HG03159 (cell line): ENCODE results near the gene RHO.
A peak's percentile ranks its signal among the peaks of the same experiment; 100 is the strongest.

Source experiments
- ATAC-seq: cut with Tn5 transposase; IDR thresholded peaks from one replicate; pipeline ENCODE4 v1.9.1; 2021; ENCODE audit warnings: mild to moderate bottlenecking, moderate library complexity; ENCODE audit not compliant: unreplicated experiment

RHO gene

DNA sequence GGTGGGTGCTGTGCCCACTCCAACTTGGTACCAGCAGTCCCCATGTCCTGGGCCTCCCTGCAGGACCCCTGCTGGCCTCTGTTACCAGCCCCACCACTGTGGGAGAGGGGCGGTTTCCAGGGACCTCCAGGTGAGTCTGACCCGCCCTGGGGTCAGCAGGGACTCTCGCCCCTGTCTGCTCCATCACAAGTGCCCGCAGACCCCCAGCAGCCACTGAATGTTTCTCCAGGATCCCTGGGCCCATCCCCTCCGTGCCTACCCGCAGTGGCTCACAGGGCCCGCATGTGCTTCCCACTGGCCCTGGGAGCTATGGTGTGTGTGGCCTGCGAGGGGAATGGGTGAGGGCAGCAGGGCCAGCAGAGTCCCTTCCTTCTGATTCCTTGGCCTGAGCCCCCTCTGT is 9.9 kb upstream of the RHO start:
- no peak for ATAC-seq

DNA sequence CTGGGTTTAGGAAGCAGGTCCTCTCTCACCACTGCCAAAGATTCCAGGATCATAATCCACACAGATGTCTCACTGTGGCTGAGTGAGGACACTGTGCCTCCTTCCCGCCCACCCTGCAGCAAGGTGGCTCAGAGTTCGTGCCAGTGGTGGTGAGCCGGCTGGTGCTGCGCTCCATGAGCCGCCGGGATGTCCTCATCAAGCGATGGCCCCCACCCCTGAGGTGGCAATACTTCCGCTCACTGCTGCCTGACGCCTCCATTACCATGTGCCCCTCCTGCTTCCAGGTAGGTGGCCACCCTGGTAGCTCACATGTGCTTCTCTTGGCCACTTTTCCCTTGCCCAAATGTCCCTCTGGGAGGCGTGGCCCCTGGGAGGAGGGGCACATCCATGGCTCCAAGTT is 9.0 kb upstream of the RHO start:
- no peak for ATAC-seq

DNA sequence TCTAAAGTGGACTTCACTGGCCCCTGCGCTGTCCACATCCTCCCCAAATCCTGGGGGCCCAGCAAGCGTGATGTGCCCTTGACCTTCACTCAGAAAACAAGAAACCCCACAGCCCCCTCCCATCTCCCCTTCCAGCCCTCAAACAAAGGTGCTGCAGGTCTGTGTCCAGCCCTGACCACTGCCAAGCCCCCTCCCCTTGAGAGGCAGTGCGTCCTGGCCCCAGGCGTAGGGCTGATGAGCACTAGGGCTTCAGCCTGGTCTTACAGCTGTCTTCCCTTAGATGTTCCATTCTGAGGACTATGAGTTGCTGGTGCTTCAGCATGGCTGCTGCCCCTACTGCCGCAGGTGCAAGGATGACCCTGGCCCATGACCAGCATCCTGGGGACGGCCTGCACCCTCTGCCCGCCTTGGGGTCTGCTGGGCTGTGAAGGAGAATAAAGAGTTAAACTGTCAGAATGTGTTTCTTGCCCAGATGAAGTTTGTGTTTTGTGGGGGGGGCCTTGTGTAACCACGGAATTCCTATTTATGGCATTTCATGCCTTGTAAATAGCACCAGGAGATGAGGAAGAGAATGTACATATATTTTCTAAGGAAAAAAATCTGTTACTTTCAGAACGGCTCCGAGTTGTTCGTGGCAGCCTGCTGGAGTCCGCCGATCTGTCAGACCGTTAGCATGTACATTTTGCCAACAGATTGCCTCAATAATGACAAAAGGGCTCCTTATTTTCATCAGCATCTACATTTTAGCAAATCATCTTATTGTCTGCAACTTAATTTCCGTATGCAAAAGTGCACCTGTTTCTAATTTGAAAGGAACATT is 8.3 kb upstream of the RHO start:
- no peak for ATAC-seq

DNA sequence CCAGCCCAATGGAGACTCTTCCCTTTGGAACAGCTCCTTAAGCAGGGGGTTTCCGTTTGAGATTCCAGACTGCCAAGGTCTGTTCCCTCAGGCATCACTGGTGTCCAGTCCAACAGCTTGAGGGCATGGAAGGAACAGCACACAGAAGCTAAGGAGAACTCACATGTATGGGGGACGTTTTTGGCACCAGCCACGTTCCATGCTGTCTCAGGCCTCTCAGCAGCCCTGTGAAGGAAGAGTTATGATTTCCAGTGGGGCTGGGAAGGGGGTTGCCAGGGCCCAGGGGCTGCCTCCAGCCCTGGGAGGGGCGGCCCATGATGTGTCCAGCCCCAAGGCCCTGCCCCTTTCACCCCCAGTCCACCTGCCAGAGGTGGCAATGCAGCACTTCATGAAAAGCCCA is 7.5 kb upstream of the RHO start:
- no peak for ATAC-seq

DNA sequence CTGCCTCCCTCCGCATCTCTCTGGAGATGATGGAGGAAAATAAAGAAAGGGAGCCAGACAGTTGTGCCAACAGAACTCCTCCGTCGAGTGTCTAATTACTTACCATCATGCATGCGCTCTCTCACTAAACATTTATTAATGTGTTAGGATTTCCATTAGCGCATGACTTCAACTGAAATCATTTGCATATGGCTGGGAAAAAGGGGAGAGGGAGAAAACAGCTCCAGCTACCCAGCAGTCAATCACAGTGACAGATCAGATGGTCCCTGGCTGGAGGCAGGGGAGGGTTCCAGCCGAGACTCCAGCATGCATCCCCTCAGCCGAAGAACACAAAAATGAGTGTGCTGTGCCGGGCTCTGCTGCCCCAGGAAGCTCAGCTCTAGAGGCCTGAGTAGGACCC is 6.8 kb upstream of the RHO start:
- no peak for ATAC-seq

DNA sequence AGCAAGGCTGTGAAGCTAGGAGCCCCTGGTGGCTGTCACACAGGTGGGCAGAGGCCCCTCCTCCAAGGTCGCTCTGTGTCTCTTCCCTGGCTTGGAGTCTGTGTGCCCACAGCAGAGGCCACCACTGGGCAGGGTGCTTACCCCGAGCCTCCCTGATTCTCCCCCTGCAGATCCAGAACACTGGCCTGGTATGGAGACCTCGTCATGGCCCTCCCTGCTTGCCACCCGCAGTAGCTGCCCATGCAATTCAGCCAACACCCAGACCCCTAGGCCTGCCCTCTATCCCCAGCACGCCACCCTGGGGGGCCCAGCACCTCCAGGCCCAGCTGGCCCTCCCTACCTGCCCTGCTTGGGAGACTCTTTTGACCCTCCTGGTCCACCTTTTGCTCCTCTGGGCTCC is 5.5 kb upstream of the RHO start:
- no peak for ATAC-seq

DNA sequence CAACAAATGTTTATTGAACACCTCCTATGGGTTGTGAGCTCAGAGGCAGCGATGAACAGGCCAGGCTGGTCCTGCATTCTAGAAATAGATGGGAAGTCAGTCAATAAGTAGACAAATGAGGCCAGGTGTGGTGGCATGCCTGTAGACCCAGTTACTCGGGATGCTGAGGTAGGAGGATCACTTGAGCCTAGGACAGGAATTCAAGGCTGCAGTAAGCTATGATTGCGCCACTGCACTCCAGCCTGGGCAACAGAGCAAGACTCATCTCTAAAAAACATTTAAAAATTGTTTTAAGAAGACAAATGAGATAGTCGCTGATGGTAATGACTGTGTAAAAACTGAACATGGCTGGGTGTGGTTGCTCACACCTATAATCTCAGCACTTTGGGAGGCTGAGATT is 4.4 kb upstream of the RHO start:
- no peak for ATAC-seq

DNA sequence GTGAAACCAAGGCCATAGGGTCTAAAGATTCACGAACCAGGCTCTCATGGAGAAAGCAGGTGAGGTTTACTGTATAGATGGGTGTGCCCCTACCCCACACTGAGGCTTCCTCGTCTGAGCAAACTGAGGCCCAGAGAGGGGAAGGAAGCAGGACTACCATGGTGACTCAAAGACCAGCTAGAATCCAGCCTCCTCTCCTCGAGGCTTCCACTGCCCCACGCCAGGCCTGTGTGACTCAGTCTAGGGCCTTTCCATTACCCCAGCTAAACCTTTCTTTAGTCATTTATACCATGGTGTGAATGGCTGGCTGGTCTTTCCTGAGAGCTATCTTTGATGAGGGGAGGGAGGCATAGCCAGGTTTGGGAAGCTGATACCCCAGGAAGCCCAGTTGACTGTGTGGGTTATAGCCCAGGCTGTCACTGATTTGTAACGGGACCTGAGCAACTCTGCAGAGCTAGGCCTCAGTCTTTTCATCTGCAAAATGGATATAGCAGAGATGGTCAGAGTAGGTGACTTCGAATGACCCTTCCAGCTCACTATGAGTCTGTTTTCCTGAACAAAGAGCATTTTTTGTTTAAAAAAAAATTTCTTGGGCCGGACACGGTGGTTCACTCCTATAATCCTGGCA is 3.0 kb upstream of the RHO start:
- no peak for ATAC-seq

DNA sequence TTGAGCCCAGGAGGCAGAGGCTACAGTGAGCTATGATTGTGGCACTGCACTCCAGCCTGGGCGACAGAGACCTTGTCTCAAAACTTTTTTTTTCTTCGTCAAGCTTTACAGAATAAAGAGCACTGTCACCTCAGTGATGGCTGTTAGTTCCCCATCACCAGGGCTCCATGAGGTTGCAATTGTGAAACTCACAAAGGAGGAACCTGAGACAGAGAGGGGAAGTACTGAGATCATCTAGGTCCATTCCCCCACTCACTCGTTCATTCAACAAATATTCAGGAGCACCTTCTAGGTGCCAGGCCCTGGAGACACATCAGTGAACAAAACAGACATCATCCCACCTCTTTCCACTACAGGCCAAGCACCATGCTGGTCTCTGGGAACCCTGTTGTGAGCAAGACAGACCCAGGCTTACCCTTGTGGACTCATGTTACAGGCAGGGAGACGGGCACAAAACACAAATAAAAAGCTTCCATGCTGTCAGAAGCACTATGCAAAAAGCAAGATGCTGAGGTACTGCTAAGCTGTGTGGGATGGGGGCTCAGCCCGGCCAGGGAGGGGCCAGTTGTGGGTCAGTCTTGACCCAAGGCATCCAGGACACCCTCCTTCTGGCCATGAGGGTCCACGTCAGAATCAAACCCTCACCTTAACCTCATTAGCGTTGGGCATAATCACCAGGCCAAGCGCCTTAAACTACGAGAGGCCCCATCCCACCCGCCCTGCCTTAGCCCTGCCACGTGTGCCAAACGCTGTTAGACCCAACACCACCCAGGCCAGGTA is 2.1 kb upstream of the RHO start:
- peak; percentile 93 for ATAC-seq

DNA sequence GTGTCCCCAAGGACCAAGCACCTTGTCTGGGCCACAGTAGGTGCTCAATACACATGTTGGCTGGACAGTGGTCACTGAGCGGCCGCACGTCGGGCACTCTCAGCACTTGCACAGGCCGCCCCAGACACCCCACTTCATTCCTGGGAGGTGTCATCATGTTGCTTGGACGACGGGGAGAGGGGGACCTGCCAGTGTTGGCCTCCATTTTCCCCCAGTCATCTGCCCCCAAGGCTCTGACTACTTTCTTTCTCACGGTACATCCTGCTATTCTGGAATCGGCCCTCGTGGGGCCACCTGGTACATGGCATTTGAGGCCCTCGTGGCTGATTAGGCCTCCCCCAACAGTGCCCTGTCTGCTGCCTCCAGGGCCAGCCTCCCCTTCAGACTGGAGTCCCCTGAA is 1.2 kb upstream of the RHO start:
- no peak for ATAC-seq

DNA sequence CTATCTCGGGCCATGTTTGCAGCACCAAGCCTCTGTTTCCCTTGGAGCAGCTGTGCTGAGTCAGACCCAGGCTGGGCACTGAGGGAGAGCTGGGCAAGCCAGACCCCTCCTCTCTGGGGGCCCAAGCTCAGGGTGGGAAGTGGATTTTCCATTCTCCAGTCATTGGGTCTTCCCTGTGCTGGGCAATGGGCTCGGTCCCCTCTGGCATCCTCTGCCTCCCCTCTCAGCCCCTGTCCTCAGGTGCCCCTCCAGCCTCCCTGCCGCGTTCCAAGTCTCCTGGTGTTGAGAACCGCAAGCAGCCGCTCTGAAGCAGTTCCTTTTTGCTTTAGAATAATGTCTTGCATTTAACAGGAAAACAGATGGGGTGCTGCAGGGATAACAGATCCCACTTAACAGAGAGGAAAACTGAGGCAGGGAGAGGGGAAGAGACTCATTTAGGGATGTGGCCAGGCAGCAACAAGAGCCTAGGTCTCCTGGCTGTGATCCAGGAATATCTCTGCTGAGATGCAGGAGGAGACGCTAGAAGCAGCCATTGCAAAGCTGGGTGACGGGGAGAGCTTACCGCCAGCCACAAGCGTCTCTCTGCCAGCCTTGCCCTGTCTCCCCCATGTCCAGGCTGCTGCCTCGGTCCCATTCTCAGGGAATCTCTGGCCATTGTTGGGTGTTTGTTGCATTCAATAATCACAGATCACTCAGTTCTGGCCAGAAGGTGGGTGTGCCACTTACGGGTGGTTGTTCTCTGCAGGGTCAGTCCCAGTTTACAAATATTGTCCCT is 1.2 kb downstream of the RHO start:
- no peak for ATAC-seq

DNA sequence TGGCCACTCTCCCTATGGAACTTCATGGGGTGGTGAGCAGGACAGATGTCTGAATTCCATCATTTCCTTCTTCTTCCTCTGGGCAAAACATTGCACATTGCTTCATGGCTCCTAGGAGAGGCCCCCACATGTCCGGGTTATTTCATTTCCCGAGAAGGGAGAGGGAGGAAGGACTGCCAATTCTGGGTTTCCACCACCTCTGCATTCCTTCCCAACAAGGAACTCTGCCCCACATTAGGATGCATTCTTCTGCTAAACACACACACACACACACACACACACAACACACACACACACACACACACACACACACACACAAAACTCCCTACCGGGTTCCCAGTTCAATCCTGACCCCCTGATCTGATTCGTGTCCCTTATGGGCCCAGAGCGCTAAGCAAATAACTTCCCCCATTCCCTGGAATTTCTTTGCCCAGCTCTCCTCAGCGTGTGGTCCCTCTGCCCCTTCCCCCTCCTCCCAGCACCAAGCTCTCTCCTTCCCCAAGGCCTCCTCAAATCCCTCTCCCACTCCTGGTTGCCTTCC is 1.9 kb downstream of the RHO start:
- ATAC-seq: no peak

DNA sequence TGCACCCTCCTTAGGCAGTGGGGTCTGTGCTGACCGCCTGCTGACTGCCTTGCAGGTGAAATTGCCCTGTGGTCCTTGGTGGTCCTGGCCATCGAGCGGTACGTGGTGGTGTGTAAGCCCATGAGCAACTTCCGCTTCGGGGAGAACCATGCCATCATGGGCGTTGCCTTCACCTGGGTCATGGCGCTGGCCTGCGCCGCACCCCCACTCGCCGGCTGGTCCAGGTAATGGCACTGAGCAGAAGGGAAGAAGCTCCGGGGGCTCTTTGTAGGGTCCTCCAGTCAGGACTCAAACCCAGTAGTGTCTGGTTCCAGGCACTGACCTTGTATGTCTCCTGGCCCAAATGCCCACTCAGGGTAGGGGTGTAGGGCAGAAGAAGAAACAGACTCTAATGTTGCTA is 2.4 kb downstream of the RHO start:
- no peak for ATAC-seq

DNA sequence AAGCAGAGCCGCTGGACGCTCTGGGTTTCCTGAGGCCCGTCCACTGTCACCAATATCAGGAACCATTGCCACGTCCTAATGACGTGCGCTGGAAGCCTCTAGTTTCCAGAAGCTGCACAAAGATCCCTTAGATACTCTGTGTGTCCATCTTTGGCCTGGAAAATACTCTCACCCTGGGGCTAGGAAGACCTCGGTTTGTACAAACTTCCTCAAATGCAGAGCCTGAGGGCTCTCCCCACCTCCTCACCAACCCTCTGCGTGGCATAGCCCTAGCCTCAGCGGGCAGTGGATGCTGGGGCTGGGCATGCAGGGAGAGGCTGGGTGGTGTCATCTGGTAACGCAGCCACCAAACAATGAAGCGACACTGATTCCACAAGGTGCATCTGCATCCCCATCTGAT is 3.3 kb downstream of the RHO start:
- no peak for ATAC-seq

DNA sequence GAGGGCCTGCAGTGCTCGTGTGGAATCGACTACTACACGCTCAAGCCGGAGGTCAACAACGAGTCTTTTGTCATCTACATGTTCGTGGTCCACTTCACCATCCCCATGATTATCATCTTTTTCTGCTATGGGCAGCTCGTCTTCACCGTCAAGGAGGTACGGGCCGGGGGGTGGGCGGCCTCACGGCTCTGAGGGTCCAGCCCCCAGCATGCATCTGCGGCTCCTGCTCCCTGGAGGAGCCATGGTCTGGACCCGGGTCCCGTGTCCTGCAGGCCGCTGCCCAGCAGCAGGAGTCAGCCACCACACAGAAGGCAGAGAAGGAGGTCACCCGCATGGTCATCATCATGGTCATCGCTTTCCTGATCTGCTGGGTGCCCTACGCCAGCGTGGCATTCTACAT is 3.8 kb downstream of the RHO start:
- ATAC-seq: no peak

DNA sequence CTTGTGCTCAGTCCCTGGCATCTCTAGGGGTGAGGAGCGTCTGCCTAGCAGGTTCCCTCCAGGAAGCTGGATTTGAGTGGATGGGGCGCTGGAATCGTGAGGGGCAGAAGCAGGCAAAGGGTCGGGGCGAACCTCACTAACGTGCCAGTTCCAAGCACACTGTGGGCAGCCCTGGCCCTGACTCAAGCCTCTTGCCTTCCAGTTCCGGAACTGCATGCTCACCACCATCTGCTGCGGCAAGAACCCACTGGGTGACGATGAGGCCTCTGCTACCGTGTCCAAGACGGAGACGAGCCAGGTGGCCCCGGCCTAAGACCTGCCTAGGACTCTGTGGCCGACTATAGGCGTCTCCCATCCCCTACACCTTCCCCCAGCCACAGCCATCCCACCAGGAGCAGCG is 5.0 kb downstream of the RHO start:
- no peak for ATAC-seq

DNA sequence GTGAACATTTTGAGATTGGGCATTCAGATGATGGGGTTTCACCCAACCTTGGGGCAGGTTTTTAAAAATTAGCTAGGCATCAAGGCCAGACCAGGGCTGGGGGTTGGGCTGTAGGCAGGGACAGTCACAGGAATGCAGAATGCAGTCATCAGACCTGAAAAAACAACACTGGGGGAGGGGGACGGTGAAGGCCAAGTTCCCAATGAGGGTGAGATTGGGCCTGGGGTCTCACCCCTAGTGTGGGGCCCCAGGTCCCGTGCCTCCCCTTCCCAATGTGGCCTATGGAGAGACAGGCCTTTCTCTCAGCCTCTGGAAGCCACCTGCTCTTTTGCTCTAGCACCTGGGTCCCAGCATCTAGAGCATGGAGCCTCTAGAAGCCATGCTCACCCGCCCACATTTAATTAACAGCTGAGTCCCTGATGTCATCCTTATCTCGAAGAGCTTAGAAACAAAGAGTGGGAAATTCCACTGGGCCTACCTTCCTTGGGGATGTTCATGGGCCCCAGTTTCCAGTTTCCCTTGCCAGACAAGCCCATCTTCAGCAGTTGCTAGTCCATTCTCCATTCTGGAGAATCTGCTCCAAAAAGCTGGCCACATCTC is 6.1 kb downstream of the RHO start:
- no peak for ATAC-seq

DNA sequence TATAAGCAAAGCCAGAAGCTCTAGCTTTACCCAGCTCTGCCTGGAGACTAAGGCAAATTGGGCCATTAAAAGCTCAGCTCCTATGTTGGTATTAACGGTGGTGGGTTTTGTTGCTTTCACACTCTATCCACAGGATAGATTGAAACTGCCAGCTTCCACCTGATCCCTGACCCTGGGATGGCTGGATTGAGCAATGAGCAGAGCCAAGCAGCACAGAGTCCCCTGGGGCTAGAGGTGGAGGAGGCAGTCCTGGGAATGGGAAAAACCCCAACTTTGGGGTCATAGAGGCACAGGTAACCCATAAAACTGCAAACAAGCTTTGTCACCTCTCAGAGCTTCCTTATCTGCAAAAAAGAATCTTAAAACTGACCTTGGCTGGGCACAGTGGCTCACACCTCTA is 6.6 kb downstream of the RHO start:
- no peak for ATAC-seq

DNA sequence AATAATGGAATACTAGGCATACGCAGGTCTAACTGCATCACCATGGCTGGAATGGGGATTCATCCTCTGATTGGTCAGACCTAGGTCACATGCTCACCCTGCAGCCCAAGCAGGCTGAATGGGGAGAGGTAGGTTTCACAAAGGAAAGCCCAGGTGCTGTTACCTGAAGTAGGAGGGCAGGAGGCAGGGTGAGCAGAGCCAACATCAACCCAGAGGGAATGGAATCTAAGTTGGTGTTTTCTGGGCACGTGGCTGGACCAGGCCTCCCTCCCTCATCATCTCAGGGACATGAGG is 7.9 kb downstream of the RHO start:
- no peak for ATAC-seq

DNA sequence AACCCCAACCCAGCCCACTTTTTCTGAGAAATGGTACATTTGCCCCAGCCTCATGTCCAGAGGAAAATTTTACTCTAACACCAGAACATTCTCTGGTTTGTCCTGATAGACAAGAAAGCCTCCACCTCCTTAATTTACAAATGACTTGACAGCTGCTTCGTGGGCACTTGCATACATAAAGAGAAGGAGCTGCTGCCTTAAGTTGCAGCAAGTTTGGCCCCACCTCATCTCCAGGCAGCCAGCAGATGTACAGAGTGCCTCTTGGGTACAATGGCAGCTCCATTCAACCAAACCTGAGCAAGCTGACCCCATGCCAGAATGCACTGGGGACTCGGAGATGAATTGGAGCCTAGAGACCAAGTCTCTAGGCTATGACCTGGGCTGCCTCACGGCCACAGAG is 8.4 kb downstream of the RHO start:
- ATAC-seq: no peak

DNA sequence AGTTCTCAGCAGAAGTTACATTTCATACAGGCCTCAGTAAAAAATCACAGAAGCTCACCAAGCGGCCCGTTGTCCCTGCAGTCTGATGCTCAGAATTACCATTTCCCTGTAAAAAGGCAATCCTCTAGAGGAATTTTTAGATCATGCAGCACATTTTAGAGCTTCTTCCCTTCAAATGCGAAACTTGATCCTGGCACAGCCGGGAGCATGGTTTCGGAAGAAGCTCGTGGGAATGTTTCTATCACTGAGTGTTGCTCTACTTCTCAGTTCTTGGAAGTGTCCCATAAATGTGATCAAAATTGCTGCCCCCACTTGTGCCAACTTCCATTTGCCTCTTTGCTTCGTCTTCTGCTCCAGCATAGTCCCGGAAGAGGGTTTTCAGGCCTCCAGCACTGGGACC is 10.8 kb downstream of the RHO start:
- ATAC-seq: no peak
